Neural progenitor cell (in vitro differentiated cells): ENCODE data around the gene ZC2HC1C. TPM values are rescaled to one million over a fixed set of nuclear protein-coding genes. Genes with fewer than 3 reads are reported as not detected.

Experiments
- DNase-seq: peaks from one replicate; pipeline ENCODE4 v3.0.0-alpha.2; 2016; ENCODE audit warnings: low spot score
- H2AFZ ChIP-seq: fragments of 200-600 bp; sonication (generic); replicated peaks from 2 replicates; pipeline ENCODE4 v1.6.1; 2016; ENCODE audit warnings: antibody characterized with exemption
- H3F3A ChIP-seq: fragments of 200-600 bp; sonication (generic); 2 replicates; pipeline ENCODE4 v1.6.1; 2016; ENCODE audit warnings: antibody characterized with exemption, low read depth
- H3K27ac ChIP-seq: fragments of 200-600 bp; sonication (generic); 2 replicates; pipeline ENCODE4 v1.5.1; 2016; ENCODE audit warnings: mild to moderate bottlenecking
- H3K27me3 ChIP-seq: fragments of 200-600 bp; sonication (generic); 2 replicates; pipeline ENCODE4 v1.6.1; 2016; ENCODE audit warnings: mild to moderate bottlenecking, moderate library complexity
- H3K36me3 ChIP-seq: fragments of 200-600 bp; sonication (generic); 2 replicates; pipeline ENCODE4 v1.5.1; 2016
- H3K4me1 ChIP-seq: fragments of 200-600 bp; sonication (generic); 2 replicates; pipeline ENCODE4 v1.6.1; 2016; ENCODE audit warnings: mixed run types
- H3K4me2 ChIP-seq: fragments of 200-600 bp; sonication (generic); 2 replicates; pipeline ENCODE4 v1.6.1; 2016
- H3K4me3 ChIP-seq: fragments of 200-600 bp; sonication (generic); 2 replicates; pipeline ENCODE4 v1.5.1; 2016
- H3K79me2 ChIP-seq: fragments of 200-600 bp; sonication (generic); 2 replicates; pipeline ENCODE4 v1.6.1; 2016; ENCODE audit warnings: low read depth
- H3K9ac ChIP-seq: fragments of 200-600 bp; sonication (generic); 2 replicates; pipeline ENCODE4 v1.6.1; 2016
- H3K9me3 ChIP-seq: fragments of 200-600 bp; sonication (generic); 2 replicates; pipeline ENCODE4 v1.5.1; 2016; ENCODE audit warnings: low read depth
- H4K20me1 ChIP-seq: fragments of 200-600 bp; sonication (generic); 2 replicates; pipeline ENCODE4 v1.6.1; 2016; ENCODE audit warnings: low read depth
- H3K27ac Mint-ChIP-seq: 3 replicates; pipeline ENCODE4 v1.8.0; 2021; ENCODE audit warnings: mixed read lengths
- H3K27me3 Mint-ChIP-seq: 2 replicates; pipeline ENCODE4 v1.8.0; 2022; ENCODE audit warnings: low read depth, mild to moderate bottlenecking, inconsistent platforms, moderate library complexity, mixed read lengths; ENCODE audit not compliant: insufficient read depth
- H3K36me3 Mint-ChIP-seq: 3 replicates; pipeline ENCODE4 v1.8.0; 2021; ENCODE audit warnings: mixed read lengths
- H3K4me1 Mint-ChIP-seq: 3 replicates; pipeline ENCODE4 v1.8.0; 2021; ENCODE audit warnings: mixed read lengths
- H3K4me3 Mint-ChIP-seq: 3 replicates; pipeline ENCODE4 v1.8.0; 2021; ENCODE audit warnings: mild to moderate bottlenecking, moderate library complexity, mixed read lengths
- H3K9me3 Mint-ChIP-seq: 3 replicates; pipeline ENCODE4 v1.8.0; 2020; ENCODE audit warnings: mixed read lengths
- EZH2 ChIP-seq: fragments of 200-600 bp; sonication (generic); IDR thresholded peaks from 2 replicates; pipeline ENCODE4 v1.6.1; 2017; ENCODE audit warnings: antibody characterized with exemption, mild to moderate bottlenecking, moderate library complexity
- EZH2phosphoT487 ChIP-seq: fragments of 200-600 bp; sonication (generic); IDR thresholded peaks from 2 replicates; pipeline ENCODE4 v1.6.1; 2017; ENCODE audit warnings: antibody characterized with exemption
- total RNA-seq: library from RNA; depleted of rRNA; stranded (reverse); fragments of >200 nt; gene quantifications from 2 replicates; pipeline ENCODE4 v1.2.3, GENCODE V29; 2015; ENCODE audit warnings: low replicate concordance
- TF ChIP-seq, protein P1 (sequence below): fragments of 200-600 bp; sonication (generic); IDR thresholded peaks from 2 replicates; pipeline ENCODE4 v1.5.1; 2017; ENCODE audit warnings: antibody characterized with exemption, mild to moderate bottlenecking

The ZC2HC1C gene
- total RNA-seq, 1 donor from 2014 or later, result 0.94 TPM

- Histone ChIP-seq H3K9ac (no peak overlapping the region), H3K4me2 (no peak overlapping the region), H3K4me1 (peaks cover 9% of the 10 kb centered on the region), H3K27me3 (no peaks in the 10 kb centered on the region), H3K27ac (no peak overlapping the region), H3K4me3 (no peak overlapping the region), H3K9me3 (no peaks in the 10 kb centered on the region), H3F3A (peaks cover 18% of the 10 kb centered on the region), H3K36me3 (no peaks in the 10 kb centered on the region), H2AFZ (no peak overlapping the region), H3K79me2 (no peaks in the 10 kb centered on the region), H4K20me1 (no peaks in the 10 kb centered on the region)
- no peak overlapping the region for H3K27ac Mint-ChIP-seq
- no peaks in the 10 kb centered on the region for H3K4me1 Mint-ChIP-seq
- peaks cover 2% of the 10 kb centered on the region for H3K27me3 Mint-ChIP-seq
- DNase-seq, result no peak
- no peaks in the 10 kb centered on the region for H3K9me3 Mint-ChIP-seq
- H3K36me3 Mint-ChIP-seq, result peaks cover 33% of the 10 kb centered on the region
- TF ChIP-seq, protein P1, sequence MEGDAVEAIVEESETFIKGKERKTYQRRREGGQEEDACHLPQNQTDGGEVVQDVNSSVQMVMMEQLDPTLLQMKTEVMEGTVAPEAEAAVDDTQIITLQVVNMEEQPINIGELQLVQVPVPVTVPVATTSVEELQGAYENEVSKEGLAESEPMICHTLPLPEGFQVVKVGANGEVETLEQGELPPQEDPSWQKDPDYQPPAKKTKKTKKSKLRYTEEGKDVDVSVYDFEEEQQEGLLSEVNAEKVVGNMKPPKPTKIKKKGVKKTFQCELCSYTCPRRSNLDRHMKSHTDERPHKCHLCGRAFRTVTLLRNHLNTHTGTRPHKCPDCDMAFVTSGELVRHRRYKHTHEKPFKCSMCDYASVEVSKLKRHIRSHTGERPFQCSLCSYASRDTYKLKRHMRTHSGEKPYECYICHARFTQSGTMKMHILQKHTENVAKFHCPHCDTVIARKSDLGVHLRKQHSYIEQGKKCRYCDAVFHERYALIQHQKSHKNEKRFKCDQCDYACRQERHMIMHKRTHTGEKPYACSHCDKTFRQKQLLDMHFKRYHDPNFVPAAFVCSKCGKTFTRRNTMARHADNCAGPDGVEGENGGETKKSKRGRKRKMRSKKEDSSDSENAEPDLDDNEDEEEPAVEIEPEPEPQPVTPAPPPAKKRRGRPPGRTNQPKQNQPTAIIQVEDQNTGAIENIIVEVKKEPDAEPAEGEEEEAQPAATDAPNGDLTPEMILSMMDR, result no peak
- no peak for TF ChIP-seq EZH2
- TF ChIP-seq EZH2phosphoT487, result no peak
- H3K4me3 Mint-ChIP-seq, result no peak overlapping the region
Observed at GRCh38 chr14:75096959-75097358, 27.5 kb downstream of the ZC2HC1C start.

DNA sequence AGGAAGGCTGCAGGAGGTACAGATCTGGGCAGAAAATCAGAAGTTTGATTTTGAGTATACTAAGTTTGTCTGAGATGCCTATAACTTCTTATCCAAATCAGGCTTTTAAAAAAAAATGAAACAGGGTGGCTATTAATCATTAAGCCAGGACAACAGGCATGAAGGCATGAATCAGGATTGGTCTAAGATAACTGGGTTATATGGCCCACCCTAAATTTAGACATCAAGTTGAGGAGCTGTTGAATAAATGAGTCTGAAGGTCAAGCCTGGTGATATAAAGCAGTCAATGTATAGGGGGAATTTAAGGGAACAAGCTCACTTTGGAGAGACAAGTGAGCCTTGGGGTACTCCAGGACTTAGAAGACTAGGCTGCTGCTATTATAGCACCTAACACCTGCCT, 28.8 kb downstream of the ZC2HC1C start:
- Histone ChIP-seq H3K27ac (no peak overlapping the region), H4K20me1 (no peaks in the 10 kb centered on the region), H2AFZ (no peak overlapping the region), H3K4me3 (no peak overlapping the region), H3K9ac (no peak overlapping the region), H3K9me3 (no peaks in the 10 kb centered on the region), H3K79me2 (no peaks in the 10 kb centered on the region), H3K4me1 (no peaks in the 10 kb centered on the region), H3K27me3 (no peaks in the 10 kb centered on the region), H3K36me3 (no peaks in the 10 kb centered on the region), H3K4me2 (no peak overlapping the region), H3F3A (peaks cover 6% of the 10 kb centered on the region)
- H3K27me3 Mint-ChIP-seq, result peaks cover 2% of the 10 kb centered on the region
- H3K4me1 Mint-ChIP-seq, result no peaks in the 10 kb centered on the region
- no peak for DNase-seq
- TF ChIP-seq, protein P1, result no peak
- TF ChIP-seq EZH2phosphoT487 (no peak), EZH2 (no peak)
- no peaks in the 10 kb centered on the region for H3K9me3 Mint-ChIP-seq
- no peak overlapping the region for H3K4me3 Mint-ChIP-seq
- peaks cover 34% of the 10 kb centered on the region for H3K36me3 Mint-ChIP-seq
- no peak overlapping the region for H3K27ac Mint-ChIP-seq

DNA sequence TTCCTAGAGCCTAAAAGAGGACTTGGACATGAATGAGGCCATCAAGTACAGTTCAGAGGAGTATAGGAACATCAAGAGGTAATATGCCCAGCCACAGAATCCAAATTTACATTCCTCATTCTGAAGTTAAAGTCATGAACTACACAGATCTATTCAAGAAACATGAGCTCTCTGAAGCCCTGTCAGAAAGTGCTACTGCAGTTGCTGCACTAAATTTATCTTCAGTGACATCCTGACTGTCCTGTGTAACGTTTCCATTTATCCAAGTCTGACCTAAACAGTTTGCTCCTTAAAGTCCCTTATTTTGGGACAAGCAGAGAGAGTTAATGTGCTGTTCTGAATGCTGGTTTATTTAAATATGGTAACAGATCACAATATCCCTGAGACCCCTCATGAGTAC, 29.2 kb downstream of the ZC2HC1C start:
- Mint-ChIP-seq H3K27me3 (peaks cover 2% of the 10 kb centered on the region), H3K27ac (no peak overlapping the region), H3K4me3 (no peak overlapping the region), H3K9me3 (no peaks in the 10 kb centered on the region), H3K36me3 (peaks cover 36% of the 10 kb centered on the region), H3K4me1 (no peaks in the 10 kb centered on the region)
- Histone ChIP-seq H3K36me3 (no peaks in the 10 kb centered on the region), H3K4me2 (no peak overlapping the region), H3K9ac (no peak overlapping the region), H4K20me1 (no peaks in the 10 kb centered on the region), H3K4me1 (no peaks in the 10 kb centered on the region), H3K27me3 (no peaks in the 10 kb centered on the region), H3K9me3 (no peaks in the 10 kb centered on the region), H3K79me2 (no peaks in the 10 kb centered on the region), H3K27ac (no peak overlapping the region), H3K4me3 (no peak overlapping the region), H2AFZ (no peak overlapping the region), H3F3A (peaks cover 2% of the 10 kb centered on the region)
- DNase-seq, result no peak
- TF ChIP-seq EZH2, result no peak
- TF ChIP-seq EZH2phosphoT487, result no peak
- TF ChIP-seq, protein P1, result no peak
